GM12878 (cell line): ENCODE results near the gene EGF. TPM values are rescaled to one million over a fixed set of nuclear protein-coding genes. Genes with fewer than 3 reads are reported as not detected.

Experiments used
- ATAC-seq: fragments of 200-7000 bp; cut with Tn5 transposase; 3 replicates; pipeline ENCODE4 v1.9.1; 2020; ENCODE audit warnings: mild to moderate bottlenecking, moderate library complexity
- Bru-seq: library from RNA; stranded (reverse); fragments of 400-500 nt; gene quantifications from one replicate; lab custom pipeline; 2021; lab: Mats Ljungman, UMichigan
- BruChase-seq, 2 experiments: library from RNA; stranded (reverse); fragments of 400-500 nt; gene quantifications; one replicate each; lab custom pipeline; 2021; lab: Mats Ljungman, UMichigan
- BruUV-seq: library from RNA; stranded (reverse); fragments of 400-500 nt; replicated peaks from 2 replicates; lab custom pipeline; 2021; lab: Mats Ljungman, UMichigan
- CTCF ChIA-PET: fragments of 300-600 bp; sonication (Branson Sonifier 250); formaldehyde crosslinking; extraction: SDS; loops from one replicate; lab custom pipeline; 2021; ENCODE audit warnings: inconsistent platforms; lab: Yijun Ruan, JAX
- POLR2A ChIA-PET: fragments of 350-600 bp; formaldehyde crosslinking; extraction: SDS; loops from one replicate; lab custom pipeline; 2021; ENCODE audit warnings: inconsistent platforms; lab: Charles Lee
- RAD21 ChIA-PET: fragments of 300-600 bp; sonication (Branson Sonifier 250); formaldehyde crosslinking; loops from one replicate; lab custom pipeline; 2023; ENCODE audit warnings: antibody characterized with exemption; ENCODE audit not compliant: unreplicated experiment; lab: Charles Lee
- SMC1A ChIA-PET: fragments of 300-600 bp; sonication (Branson Sonifier 250); formaldehyde crosslinking; loops from one replicate; lab custom pipeline; 2023; ENCODE audit not compliant: unreplicated experiment, uncharacterized antibody; lab: Charles Lee
- DNase-seq: peaks from one replicate; pipeline ENCODE4 v3.0.0-alpha.2; 2011; ENCODE audit warnings: low read depth, low spot score
- FAIRE-seq: peaks from 3 replicates; lab custom pipeline; 2011; peaks lifted over from hg19 to GRCh38; lab: Jason Lieb, UNC
- H2AFZ ChIP-seq: 2 replicates; pipeline ENCODE4 v1.6.0; 2011; ENCODE audit warnings: low read depth, low read length, control low read depth; ENCODE audit not compliant: control insufficient read depth
- H3K27ac ChIP-seq: 2 replicates; pipeline ENCODE4 v1.5.1; 2011; ENCODE audit warnings: control low read depth; ENCODE audit not compliant: control insufficient read depth, insufficient read depth
- H3K27me3 ChIP-seq, 2 experiments: replicated peaks in 1 of 2; 2 replicates each; pipeline versions ENCODE4 v1.6.0 to v1.6.1; 2011; ENCODE audit warnings: low read length in 1 of 2; ENCODE audit not compliant: control insufficient read depth in 2 of 2, insufficient read depth in 2 of 2
- H3K36me3 ChIP-seq, 2 experiments: 2 replicates each; pipeline ENCODE4 v1.5.1; 2011; ENCODE audit warnings: low read length in 1 of 2; ENCODE audit not compliant: control insufficient read depth in 2 of 2, insufficient read depth in 2 of 2
- H3K4me1 ChIP-seq: 2 replicates; pipeline ENCODE4 v1.6.1; 2011; ENCODE audit warnings: mild to moderate bottlenecking, low read length, moderate library complexity, mixed read lengths; ENCODE audit not compliant: control insufficient read depth, insufficient read depth
- H3K4me2 ChIP-seq: 2 replicates; pipeline ENCODE4 v1.6.0; 2011; ENCODE audit warnings: control low read depth; ENCODE audit not compliant: control insufficient read depth, insufficient read depth
- H3K4me3 ChIP-seq: fragments of 200-600 bp; sonication (generic); 2 replicates; pipeline ENCODE4 v1.5.1; 2016
- H3K79me2 ChIP-seq: 2 replicates; pipeline ENCODE4 v1.6.0; 2011; ENCODE audit warnings: low read length; ENCODE audit not compliant: control insufficient read depth, insufficient read depth
- H3K9ac ChIP-seq: 2 replicates; pipeline ENCODE4 v1.8.0; 2011; ENCODE audit warnings: low read length, control low read depth, mixed read lengths; ENCODE audit not compliant: control insufficient read depth, insufficient read depth
- H3K9me3 ChIP-seq: replicated peaks from 3 replicates; pipeline ENCODE4 v1.5.1; 2011; ENCODE audit warnings: mild to moderate bottlenecking, low read length; ENCODE audit not compliant: control insufficient read depth, insufficient read depth
- H4K20me1 ChIP-seq: 2 replicates; pipeline ENCODE4 v1.6.0; 2011; ENCODE audit not compliant: control insufficient read depth, insufficient read depth
- CBFB ChIP-seq: IDR thresholded peaks from 2 replicates; pipeline ENCODE4 v1.6.1; 2016; ENCODE audit warnings: antibody characterized with exemption, low read depth
- EP300 ChIP-seq, 2 experiments: fragments of 150-350 bp in 1 of 2; IDR thresholded peaks; 2 replicates each; pipeline ENCODE4 v1.6.1; 2011 to 2012; ENCODE audit warnings: low read depth in 2 of 2, low read length in 2 of 2, borderline replicate concordance in 1 of 2, improper control_type of control experiment in 1 of 2, inconsistent platforms in 1 of 2; ENCODE audit not compliant: control insufficient read depth in 1 of 2
- ETV6 ChIP-seq, 2 experiments: fragments of 450-650 bp in 1 of 2; IDR thresholded peaks in 1 of 2; conservative IDR thresholded peaks in 1 of 2; 2 replicates each; pipeline ENCODE4 v1.6.1; 2014; ENCODE audit warnings: antibody characterized with exemption in 1 of 2, borderline replicate concordance in 1 of 2, low read depth in 1 of 2, mild to moderate bottlenecking in 1 of 2, moderate library complexity in 1 of 2
- FOS ChIP-seq: IDR thresholded peaks from 3 replicates; pipeline ENCODE4 v1.6.1; 2011; ENCODE audit warnings: borderline replicate concordance; ENCODE audit not compliant: insufficient read length; ENCODE audit errors: extremely low read depth
- NR2C2 ChIP-seq: IDR thresholded peaks from 2 replicates; pipeline ENCODE4 v1.6.1; 2011; ENCODE audit warnings: borderline replicate concordance, low read depth; ENCODE audit not compliant: control insufficient read depth, insufficient read length
- SREBF2 ChIP-seq: IDR thresholded peaks from 2 replicates; pipeline ENCODE4 v1.6.1; 2012; ENCODE audit warnings: mild to moderate bottlenecking, low read length
- SRF ChIP-seq, 2 experiments: IDR thresholded peaks; 2 replicates each; pipeline ENCODE4 v1.6.1; 2011; ENCODE audit warnings: low read depth in 2 of 2, low read length in 2 of 2, mild to moderate bottlenecking in 1 of 2, moderate library complexity in 1 of 2
- WRNIP1 ChIP-seq: IDR thresholded peaks from 2 replicates; pipeline ENCODE4 v1.6.1; 2011; ENCODE audit warnings: low read depth, low read length, improper control_type of control experiment, borderline replicate concordance
- ZZZ3 ChIP-seq: IDR thresholded peaks from 2 replicates; pipeline ENCODE4 v1.6.1; 2011; ENCODE audit warnings: low read depth; ENCODE audit not compliant: control insufficient read depth, insufficient read length
- WGBS: methylation state at CpG from one replicate; pipeline ENCODE4 v1.1.6; 2016; ENCODE audit warnings: low lambda C conversion rate; ENCODE audit not compliant: insufficient replicate concordance, insufficient coverage; ENCODE audit errors: missing lambda C conversion rate; 5-methylcytosine and 5-hydroxymethylcytosine counted together
- in situ Hi-C: fragments of 300-500 bp; cut with MboI; formaldehyde crosslinking; loops from 9 replicates; pipeline ENCODE4 v1.14.3; 2018; ENCODE audit warnings: mixed read lengths
- intact Hi-C: fragments of 100-400 bp; cut with micrococcal nuclease; formaldehyde crosslinking; loops from one replicate; pipeline ENCODE4 v1.14.2; 2022; ENCODE audit not compliant: unreplicated experiment
- long read RNA-seq, 2 experiments: library from polyadenylated mRNA; unstranded; transcript quantifications; one replicate each; pipeline ENCODE4 v2.0.0, GENCODE V29; 2019 to 2020
- polyA minus RNA-seq, 3 experiments: library from RNA; depleted of rRNA, polyadenylated mRNA; stranded (reverse); fragments of >200 nt; gene quantifications; 2 replicates each; pipeline ENCODE4 v1.2.3, GENCODE V29; 2011
- polyA plus RNA-seq, 11 experiments: library from polyadenylated mRNA; depleted of rRNA in 4 of 11; unstranded in 6 of 11; stranded (reverse) in 5 of 11; fragments of >200 nt; fragmentation: Nextera tagmentation in 4 of 11; fragmentation: Illumina TruSeq in 1 of 11; extraction: Ambion mirVana in 4 of 11; extraction: Trizol in 1 of 11; gene quantifications; 1 replicate in 1 of 11; 2 replicates in 10 of 11; pipeline versions ENCODE4 v1.2.1 to v1.2.3, GENCODE V29; 2011 to 2016; ENCODE audit warnings: inconsistent platforms in 2 of 11, missing spikeins in 2 of 11, low read depth in 1 of 11
- total RNA-seq, 4 experiments: library from RNA; depleted of rRNA in 3 of 4; stranded (reverse); fragments of >200 nt in 3 of 4; fragmentation: Illumina TruSeq in 1 of 4; extraction: Trizol in 1 of 4; gene quantifications; 2 replicates each; pipeline versions ENCODE4 v1.2.1 to v1.2.3, GENCODE V29; 2013 to 2021
- TF ChIP-seq, protein P1 (sequence below): fragments of 450-650 bp; formaldehyde crosslinking; IDR thresholded peaks from 2 replicates; pipeline ENCODE4 v1.4.0; 2022; ENCODE audit warnings: mild to moderate bottlenecking, moderate library complexity
- TF ChIP-seq, protein P2 (sequence below): IDR thresholded peaks from 2 replicates; pipeline ENCODE4 v1.6.1; 2012; ENCODE audit warnings: mild to moderate bottlenecking, low read depth, low read length

The EGF gene
- not detected in 2 replicates for total RNA-seq (2013; cell fraction: nucleolus; rRNA removed)
- total RNA-seq (2014; rRNA removed) (0.11 and 0.90 TPM in 2 replicates), total RNA-seq (2014; rRNA removed; fragmentation: Illumina TruSeq; extraction: Trizol) (0.13 and 0.55 TPM in 2 replicates), total RNA-seq (2021) (0.05 and 0.23 TPM in 2 replicates), polyA plus RNA-seq (2011; rRNA removed) (not detected in 2 replicates), polyA plus RNA-seq (2014; fragmentation: Illumina TruSeq; extraction: Trizol) (0.15 TPM in 1 of 2 replicates, not detected in the other), polyA plus RNA-seq (2014; fragmentation: Nextera tagmentation; extraction: Ambion mirVana) (under 1 TPM in 1 of 2 experiments, not detected in 1; 0.02 TPM), polyA plus RNA-seq (2014; rRNA removed) (0.23 TPM in 1 of 2 replicates, not detected in the other), polyA plus RNA-seq (2016; fragmentation: Nextera tagmentation; extraction: Ambion mirVana) (under 1 TPM in 1 of 2 experiments, not detected in 1; 0.28 TPM), polyA minus RNA-seq (2011; rRNA and poly(A)+ RNA removed) (not detected in 2 replicates), Bru-seq, nascent RNA (percentile 2 among the genes with signal in this experiment), BruChase-seq, experiment 1, labeled RNA remaining after a 6-hour chase (percentile 1 among the genes with signal in this experiment), BruChase-seq, experiment 2, labeled RNA remaining after a 2-hour chase (percentile 3 among the genes with signal in this experiment)
- polyA plus RNA-seq (2011; ENCODE audit: low read depth) = not detected
- polyA plus RNA-seq (2011; cell fraction: cytosol; rRNA removed) = not detected in 2 replicates
- polyA plus RNA-seq (2011; cell fraction: nucleus; rRNA removed) = not detected in 2 replicates
- 0.04 and 0.08 TPM in 2 replicates for polyA plus RNA-seq (2012)
- polyA minus RNA-seq (2011; cell fraction: cytosol; rRNA and poly(A)+ RNA removed) = not detected in 2 replicates
- polyA minus RNA-seq (2011; cell fraction: nucleus; rRNA and poly(A)+ RNA removed) = not detected in 2 replicates
- long read RNA-seq, experiment 1 = 0 reads
- long read RNA-seq, experiment 2 = 0 reads

DNA sequence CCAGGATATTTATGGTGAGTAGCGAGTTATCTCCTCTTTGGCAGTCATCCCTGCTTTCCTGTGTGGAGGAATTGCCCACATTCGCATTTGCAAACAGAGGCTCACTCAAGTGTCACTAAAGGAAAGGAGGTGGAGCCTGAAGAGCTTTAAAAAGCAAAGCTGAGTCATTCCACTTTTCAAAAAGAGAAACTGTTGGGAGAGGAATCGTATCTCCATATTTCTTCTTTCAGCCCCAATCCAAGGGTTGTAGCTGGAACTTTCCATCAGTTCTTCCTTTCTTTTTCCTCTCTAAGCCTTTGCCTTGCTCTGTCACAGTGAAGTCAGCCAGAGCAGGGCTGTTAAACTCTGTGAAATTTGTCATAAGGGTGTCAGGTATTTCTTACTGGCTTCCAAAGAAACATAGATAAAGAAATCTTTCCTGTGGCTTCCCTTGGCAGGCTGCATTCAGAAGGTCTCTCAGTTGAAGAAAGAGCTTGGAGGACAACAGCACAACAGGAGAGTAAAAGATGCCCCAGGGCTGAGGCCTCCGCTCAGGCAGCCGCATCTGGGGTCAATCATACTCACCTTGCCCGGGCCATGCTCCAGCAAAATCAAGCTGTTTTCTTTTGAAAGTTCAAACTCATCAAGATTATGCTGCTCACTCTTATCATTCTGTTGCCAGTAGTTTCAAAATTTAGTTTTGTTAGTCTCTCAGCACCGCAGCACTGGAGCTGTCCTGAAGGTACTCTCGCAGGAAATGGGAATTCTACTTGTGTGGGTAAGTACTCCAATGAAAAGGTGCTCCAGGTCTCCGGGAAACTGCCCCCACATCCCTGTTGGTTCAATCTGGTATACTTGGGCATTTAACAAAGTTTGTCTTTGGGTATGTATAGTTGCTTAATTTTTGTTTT, at the start of gene EGF:
Gene EGF, plus strand, starts transcription at position 178 of the 890 bp plus-strand sequence. Its CDS starts 453 bp downstream, at position 631.
- H3K9me3 ChIP-seq = no peaks in the 10 kb centered on the region
- 53% methylated on average over 9 of the region's 9 CpGs for WGBS
- H4K20me1 ChIP-seq = no peaks in the 10 kb centered on the region
- H3K79me2 ChIP-seq = no peaks in the 10 kb centered on the region
- no peak for FAIRE-seq
- intact Hi-C loops (no loop called here), in situ Hi-C loops (no loop called here)
- H3K4me2 ChIP-seq = 0 out of 2 replicates have a peak within 1 kb of the TSS, but pooled peaks have one; percentile 38
- H3K4me1 ChIP-seq = no peaks in the 10 kb centered on the region
- no peak within 1 kb of the TSS for H3K27ac ChIP-seq
- no peaks in the 10 kb centered on the region for H3K36me3 ChIP-seq
- ChIA-PET RAD21 (no interaction called here), SMC1A (interaction anchor here (0.5 to 0.7 kb wide), 2 partner anchors 118 to 228 kb away, joined by 3 read pairs; no protein-coding TSS in a partner anchor), POLR2A (no interaction called here), CTCF (no interaction called here)
- H3K9ac ChIP-seq = no peak within 1 kb of the TSS
- BruUV-seq = no TSS peak
- no peak within 1 kb of the TSS for H3K4me3 ChIP-seq
- no peak within 1 kb of the TSS for H2AFZ ChIP-seq
- H3K27me3 ChIP-seq = peaks cover 2 to 9% of the 10 kb centered on the region in 2 experiments; a peak in 2 of 4 replicates
- ATAC-seq = no peak
- no peak for DNase-seq
- TF ChIP-seq SRF (IDR thresholded peaks at IDR 0.05; ENCODE audit: low read depth in 2 of 2, low read length in 2 of 2) = no peak
- no peak for TF ChIP-seq WRNIP1
- no peak for TF ChIP-seq FOS
- no peak for TF ChIP-seq NR2C2
- no peak for TF ChIP-seq EP300 (IDR thresholded peaks at IDR 0.05; ENCODE audit: borderline replicate concordance in 1 of 2, control insufficient read depth in 1 of 2, low read depth in 2 of 2, low read length in 2 of 2)
- no peak for TF ChIP-seq CBFB
- TF ChIP-seq, protein P1, sequence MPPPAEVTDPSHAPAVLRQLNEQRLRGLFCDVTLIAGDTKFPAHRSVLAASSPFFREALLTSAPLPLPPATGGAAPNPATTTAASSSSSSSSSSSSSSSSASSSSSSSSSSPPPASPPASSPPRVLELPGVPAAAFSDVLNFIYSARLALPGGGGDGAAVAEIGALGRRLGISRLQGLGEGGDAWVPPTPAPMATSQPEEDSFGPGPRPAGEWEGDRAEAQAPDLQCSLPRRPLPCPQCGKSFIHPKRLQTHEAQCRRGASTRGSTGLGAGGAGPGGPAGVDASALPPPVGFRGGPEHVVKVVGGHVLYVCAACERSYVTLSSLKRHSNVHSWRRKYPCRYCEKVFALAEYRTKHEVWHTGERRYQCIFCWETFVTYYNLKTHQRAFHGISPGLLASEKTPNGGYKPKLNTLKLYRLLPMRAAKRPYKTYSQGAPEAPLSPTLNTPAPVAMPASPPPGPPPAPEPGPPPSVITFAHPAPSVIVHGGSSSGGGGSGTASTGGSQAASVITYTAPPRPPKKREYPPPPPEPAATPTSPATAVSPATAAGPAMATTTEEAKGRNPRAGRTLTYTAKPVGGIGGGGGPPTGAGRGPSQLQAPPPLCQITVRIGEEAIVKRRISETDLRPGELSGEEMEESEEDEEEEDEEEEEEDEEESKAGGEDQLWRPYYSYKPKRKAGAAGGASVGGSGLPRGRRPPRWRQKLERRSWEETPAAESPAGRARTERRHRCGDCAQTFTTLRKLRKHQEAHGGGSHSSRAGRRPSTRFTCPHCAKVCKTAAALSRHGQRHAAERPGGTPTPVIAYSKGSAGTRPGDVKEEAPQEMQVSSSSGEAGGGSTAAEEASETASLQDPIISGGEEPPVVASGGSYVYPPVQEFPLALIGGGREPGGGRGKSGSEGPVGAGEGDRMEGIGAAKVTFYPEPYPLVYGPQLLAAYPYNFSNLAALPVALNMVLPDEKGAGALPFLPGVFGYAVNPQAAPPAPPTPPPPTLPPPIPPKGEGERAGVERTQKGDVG (CRISPR knock-in tag) = no peak
- TF ChIP-seq, protein P2, sequence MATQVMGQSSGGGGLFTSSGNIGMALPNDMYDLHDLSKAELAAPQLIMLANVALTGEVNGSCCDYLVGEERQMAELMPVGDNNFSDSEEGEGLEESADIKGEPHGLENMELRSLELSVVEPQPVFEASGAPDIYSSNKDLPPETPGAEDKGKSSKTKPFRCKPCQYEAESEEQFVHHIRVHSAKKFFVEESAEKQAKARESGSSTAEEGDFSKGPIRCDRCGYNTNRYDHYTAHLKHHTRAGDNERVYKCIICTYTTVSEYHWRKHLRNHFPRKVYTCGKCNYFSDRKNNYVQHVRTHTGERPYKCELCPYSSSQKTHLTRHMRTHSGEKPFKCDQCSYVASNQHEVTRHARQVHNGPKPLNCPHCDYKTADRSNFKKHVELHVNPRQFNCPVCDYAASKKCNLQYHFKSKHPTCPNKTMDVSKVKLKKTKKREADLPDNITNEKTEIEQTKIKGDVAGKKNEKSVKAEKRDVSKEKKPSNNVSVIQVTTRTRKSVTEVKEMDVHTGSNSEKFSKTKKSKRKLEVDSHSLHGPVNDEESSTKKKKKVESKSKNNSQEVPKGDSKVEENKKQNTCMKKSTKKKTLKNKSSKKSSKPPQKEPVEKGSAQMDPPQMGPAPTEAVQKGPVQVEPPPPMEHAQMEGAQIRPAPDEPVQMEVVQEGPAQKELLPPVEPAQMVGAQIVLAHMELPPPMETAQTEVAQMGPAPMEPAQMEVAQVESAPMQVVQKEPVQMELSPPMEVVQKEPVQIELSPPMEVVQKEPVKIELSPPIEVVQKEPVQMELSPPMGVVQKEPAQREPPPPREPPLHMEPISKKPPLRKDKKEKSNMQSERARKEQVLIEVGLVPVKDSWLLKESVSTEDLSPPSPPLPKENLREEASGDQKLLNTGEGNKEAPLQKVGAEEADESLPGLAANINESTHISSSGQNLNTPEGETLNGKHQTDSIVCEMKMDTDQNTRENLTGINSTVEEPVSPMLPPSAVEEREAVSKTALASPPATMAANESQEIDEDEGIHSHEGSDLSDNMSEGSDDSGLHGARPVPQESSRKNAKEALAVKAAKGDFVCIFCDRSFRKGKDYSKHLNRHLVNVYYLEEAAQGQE = no peak
- TF ChIP-seq ZZZ3 = no peak
- TF ChIP-seq SREBF2 = no peak
- TF ChIP-seq ETV6 (conservative IDR thresholded peaks at IDR 0.05 in 1 of 2, IDR thresholded peaks at IDR 0.05 in 1 of 2; ENCODE audit: borderline replicate concordance in 1 of 2, low read depth in 1 of 2) = no peak
